ENCODE results near the gene PTPRM.

Gene PTPRM

DNA sequence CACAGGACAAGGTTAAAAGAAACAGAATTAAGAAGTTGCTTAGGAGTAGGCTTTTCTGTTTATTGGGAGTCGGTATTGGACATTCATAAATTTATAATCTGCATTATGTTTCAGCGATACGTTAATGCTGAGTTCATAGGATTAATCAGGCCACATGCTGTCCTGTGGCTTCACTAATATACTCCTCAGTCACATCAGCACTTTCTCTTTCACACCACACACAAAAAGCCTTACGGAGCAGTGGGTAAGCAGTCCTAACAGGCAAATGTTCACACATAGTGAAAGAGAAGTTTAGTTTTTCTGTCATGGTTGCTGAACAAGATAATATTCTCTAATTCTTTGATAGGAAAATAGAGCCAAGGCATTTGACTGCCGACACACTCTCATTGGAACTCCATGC, 630.4 kb downstream of the PTPRM start:
- no peak for FAIRE-seq
- TF ChIP-seq POLR2A (IDR thresholded peaks at IDR 0.05; ENCODE audit: low read depth, low read length), result no peak
- DNase-seq (ENCODE audit: insufficient read length, low spot score), result no peak

DNA sequence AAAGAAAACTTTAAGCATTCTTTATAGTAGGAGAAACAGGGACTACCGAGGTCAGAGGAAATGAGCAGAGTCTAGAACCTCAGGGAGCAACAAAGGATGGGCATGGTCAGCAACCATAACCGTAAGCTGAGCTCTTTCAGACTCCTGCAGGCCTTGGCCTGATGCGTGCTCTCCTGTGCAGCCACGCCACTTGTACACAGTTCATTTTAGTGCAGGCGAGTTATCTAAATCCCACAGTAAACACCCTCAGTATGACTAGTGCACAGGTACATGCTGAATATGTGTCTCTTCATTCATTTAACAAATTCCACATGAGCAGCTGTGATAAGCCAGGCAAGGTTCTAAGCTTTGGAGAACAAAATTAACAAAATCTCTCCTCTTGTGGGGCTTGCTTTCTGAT, 640.9 kb downstream of the PTPRM start:
- FAIRE-seq, result no peak
- TF ChIP-seq POLR2A (IDR thresholded peaks at IDR 0.05; ENCODE audit: low read depth, low read length), result no peak

DNA sequence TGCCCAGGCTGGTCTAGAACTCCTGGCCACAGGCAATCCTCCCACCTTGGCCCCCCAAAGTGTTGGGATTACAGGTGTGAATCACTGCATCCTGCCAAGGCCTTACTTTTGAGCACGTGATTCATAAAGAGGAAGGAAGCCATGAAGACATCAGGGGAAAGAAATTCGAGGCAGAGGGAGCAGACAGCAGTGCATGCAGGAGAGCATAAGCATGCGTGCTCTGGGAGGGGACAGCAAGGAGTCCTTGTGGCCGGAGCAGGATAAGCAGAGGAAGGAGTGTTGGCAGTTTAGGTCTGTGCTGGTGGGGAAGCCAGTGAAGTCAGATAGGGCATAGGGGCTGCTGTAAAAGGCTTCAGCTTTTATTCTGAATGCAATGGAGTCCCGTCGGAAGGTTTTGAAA, 641.6 kb downstream of the PTPRM start:
- DNase-seq (ENCODE audit: insufficient read length, low spot score), result no peak
- TF ChIP-seq POLR2A (IDR thresholded peaks at IDR 0.05; ENCODE audit: low read depth, low read length), result no peak
- FAIRE-seq, result no peak

More for the DNA sequence above, 640.9 kb downstream of the PTPRM start:
- DNase-seq (ENCODE audit: insufficient read length, low spot score), result no peak

DNA sequence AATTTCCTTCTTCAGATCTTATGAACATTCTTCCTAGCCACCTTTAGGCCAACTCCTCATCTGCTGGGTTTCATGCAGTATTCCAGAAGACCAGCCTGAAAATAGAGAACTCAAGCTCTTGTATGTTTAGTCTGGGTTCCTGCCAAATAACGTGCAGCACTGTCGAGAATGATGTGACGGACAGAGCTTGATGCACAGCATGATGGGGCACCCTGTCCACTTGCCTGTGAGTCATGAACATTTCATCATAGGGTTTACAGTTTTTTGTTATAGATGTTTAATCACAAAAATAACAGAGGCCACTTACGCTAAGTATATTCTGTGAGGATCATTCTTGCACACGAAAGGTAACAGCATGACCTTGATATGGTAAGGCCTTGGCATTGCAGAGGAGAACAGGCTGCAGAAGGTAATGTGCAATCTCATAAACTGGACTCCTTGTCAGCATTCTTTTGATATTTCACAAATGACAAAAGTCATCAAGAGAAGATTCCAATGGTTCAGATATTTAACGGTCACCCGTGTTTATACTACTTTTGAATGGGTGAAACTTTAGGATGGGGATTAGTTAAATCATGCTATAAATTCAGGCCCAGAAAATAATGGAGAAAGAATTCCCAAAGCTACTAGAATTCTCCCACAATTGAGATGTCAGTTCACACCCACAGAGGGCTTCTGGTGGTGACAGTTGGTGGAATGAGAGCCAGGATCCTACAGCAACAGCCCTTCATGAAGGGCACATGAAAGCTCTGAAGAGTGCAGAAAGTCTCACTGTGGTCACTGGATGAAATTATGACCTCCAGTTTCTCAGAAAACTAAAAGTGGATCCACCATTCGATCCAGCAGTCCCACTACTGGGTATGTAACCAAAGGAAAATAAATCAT, 646.0 kb downstream of the PTPRM start:
- FAIRE-seq (peak; percentile 95), DNase-seq (ENCODE audit: insufficient read length, low spot score) (peak; percentile 25)
- TF ChIP-seq POLR2A (IDR thresholded peaks at IDR 0.05; ENCODE audit: low read depth, low read length), result no peak

DNA sequence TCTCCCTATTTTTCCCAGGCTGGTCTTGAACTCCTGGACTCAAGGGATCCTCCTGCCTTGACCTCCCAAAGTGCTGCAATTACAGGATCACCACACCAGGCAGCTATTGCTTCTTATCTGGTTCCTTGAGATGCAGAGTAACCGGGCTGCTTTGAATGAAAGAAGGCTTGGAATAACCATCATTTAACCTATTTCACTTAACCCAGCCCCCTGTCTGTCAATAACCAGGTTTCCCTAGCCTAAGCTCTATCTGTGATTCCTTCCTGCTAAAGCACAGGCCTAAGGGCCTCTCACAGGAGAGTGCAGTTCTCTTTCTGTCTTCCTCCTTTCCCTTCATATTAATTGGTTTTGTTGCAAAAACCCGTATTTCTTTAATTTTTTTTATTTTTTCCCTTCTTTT, 648.6 kb downstream of the PTPRM start:
- FAIRE-seq (no peak), DNase-seq (ENCODE audit: insufficient read length, low spot score) (no peak)
- TF ChIP-seq POLR2A (IDR thresholded peaks at IDR 0.05; ENCODE audit: low read depth, low read length), result no peak

DNA sequence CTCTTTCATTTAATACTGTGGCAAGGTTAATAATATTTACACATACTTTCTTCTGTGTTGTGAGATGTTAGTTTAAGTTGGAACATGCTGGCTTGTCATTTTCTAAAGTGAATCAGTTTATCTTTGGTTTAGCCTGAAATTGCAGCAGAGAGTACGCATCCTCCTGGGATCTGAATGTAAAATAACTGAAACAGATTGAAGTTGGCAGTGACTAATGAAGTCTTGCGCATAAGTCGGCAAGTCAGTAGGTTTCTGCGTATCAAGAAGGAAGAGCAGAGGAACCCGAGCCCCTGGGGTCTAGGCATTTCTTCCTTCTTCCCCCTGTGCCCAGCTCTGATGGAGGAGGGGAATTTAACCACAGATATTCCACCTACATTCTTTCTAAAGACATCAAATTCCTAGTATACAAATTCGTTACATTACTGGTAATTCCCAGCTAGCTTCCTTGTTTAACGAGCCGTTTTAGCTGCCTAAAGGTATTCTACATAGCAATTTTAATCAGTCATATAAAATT, 650.0 kb downstream of the PTPRM start:
- no peak for TF ChIP-seq POLR2A (IDR thresholded peaks at IDR 0.05; ENCODE audit: low read depth, low read length)
- FAIRE-seq (no peak), DNase-seq (ENCODE audit: insufficient read length, low spot score) (no peak)

DNA sequence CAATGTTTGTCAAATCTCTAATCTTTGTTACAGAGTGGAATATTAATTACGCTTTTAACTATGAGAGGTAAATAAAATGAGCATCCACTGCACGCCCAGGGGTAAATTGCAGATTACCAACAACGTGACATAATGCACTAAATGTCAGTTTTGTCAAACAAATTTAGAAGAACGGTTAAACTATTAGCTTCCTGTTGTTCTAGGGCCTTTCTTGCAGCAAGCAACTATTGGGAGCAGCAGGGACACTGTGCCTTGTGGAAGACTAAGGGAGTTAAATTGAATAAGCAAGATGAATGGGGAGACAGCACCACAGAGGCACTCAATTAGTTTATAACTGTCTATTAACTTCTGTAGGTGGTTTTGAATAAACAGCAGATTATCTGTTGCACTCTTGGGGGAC, 651.1 kb downstream of the PTPRM start:
- no peak for DNase-seq (ENCODE audit: insufficient read length, low spot score)

DNA sequence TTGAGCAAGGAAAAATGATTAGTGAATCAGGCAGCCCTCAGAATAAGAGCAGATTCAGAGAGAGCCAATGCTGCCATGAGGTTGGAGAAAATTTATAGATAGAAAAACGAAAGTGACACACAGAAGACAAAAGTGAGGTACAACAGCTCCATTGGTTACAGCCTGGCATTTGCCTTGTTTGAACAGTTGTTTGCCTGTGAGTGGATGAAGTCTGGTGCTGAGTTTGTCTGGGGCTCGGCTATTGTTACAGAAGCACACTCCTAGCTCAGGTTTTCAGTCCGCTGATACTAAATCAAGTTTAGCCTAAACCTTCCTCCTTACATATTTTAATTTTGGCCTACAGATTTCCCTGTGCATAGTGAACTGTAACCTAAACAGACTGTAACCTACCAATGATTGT, 654.3 kb downstream of the PTPRM start:
- DNase-seq (ENCODE audit: insufficient read length, low spot score), result no peak
- FAIRE-seq, result no peak
- TF ChIP-seq POLR2A (IDR thresholded peaks at IDR 0.05; ENCODE audit: low read depth, low read length), result no peak

More for the DNA sequence above, 651.1 kb downstream of the PTPRM start:
- peak; percentile 11 for FAIRE-seq
- TF ChIP-seq POLR2A (IDR thresholded peaks at IDR 0.05; ENCODE audit: low read depth, low read length), result no peak

DNA sequence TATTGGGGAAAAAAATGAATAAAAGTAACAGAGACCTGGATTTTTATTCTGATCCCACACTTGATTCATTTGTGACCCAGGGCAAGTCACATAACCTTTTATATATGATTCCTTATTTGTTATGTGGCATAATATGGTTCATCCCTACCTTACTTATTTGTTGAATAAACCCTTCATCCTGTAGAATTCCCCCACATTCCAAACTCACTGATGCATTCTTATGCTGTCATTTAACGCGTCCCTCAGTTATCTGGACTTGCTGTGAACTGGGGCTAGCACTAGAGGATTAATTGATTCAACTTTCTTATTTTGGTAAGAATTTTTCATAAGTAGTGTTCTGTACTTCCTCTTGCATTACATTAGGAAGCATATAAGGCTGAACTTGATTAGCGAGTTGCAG, 657.5 kb downstream of the PTPRM start:
- DNase-seq (ENCODE audit: insufficient read length, low spot score) (no peak), FAIRE-seq (peak; percentile 48)
- TF ChIP-seq POLR2A (IDR thresholded peaks at IDR 0.05; ENCODE audit: low read depth, low read length), result no peak

DNA sequence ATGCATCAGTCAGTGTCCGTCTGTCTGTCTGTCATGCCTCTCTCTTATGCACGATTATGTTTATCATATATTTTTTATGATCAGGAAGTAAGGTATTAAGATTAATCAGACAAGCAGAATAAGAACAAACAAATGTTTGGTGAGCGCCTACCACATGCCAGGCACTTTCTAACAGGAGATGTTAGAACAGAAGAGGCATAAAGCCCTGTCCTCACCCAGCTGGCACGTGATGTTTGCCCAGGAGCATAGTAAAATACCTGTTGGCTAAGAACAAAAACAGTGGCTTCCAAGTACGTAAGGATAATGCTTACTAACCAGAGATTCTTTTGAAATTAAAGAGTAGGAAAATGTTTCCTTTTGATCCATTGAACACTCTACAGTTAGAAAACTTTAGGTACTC, 661.9 kb downstream of the PTPRM start:
- FAIRE-seq, result no peak
- TF ChIP-seq POLR2A (IDR thresholded peaks at IDR 0.05; ENCODE audit: low read depth, low read length), result no peak

DNA sequence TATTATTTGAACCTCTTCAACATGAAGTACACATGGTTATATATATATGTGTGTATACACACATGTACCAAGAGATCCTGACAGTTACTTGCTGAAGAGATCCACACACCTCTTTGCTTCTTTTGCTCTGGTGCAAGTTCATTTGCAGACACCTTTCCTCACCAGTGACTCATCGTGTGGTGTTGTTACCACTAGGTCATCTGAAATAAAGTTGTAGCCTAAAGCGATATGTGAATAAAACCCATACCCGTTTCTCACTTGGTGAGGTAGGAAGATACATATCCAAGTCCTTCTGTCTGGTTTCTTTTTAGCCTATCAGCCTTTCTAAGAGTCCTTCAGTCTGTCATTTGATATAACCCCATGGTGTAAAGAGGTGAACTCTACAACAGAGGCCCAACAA, 662.7 kb downstream of the PTPRM start:
- peak; percentile 76 for FAIRE-seq
- no peak for DNase-seq (ENCODE audit: insufficient read length, low spot score)
- TF ChIP-seq POLR2A (IDR thresholded peaks at IDR 0.05; ENCODE audit: low read depth, low read length), result no peak

More for the DNA sequence above, 661.9 kb downstream of the PTPRM start:
- DNase-seq (ENCODE audit: insufficient read length, low spot score), result no peak

DNA sequence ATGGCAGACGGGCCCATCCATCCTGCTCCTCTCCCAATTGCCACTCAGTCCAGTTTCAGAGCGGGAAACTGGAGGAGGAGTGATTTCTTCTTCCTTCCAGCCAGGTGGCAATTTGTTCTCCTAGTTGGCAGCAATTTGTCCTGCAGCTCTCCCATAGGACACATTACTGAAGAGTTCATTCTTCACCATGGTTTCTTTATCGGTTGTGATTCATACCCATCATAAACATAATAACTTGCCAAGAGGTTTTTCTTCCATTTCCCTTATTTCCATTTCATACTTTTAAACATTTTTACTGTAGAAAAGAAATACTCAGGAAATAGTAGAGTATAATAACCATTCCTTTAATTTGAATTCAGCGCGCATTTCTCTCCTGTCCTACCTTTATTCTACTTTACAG, 664.2 kb downstream of the PTPRM start:
- DNase-seq (ENCODE audit: insufficient read length, low spot score) (no peak), FAIRE-seq (no peak)
- TF ChIP-seq POLR2A (IDR thresholded peaks at IDR 0.05; ENCODE audit: low read depth, low read length), result no peak

DNA sequence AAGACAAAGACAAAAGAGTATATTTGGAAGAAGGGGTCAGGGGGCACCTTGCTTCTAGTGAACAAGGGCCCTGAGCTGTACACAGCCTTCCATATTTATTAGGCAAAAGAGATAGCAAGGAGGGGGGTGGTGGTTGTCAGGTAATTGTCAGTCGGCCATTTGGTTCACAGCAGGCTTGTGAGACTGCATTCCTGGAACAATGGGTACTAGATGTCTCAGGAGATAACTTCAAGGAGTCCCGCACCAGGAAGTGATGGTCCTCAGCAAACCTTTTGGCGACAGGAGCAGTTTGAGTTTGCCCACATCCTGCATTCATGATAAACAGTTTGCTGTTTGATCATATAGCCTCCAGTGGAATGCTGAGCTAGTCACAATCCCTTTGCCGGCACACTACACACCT, 665.7 kb downstream of the PTPRM start:
- TF ChIP-seq POLR2A (IDR thresholded peaks at IDR 0.05; ENCODE audit: low read depth, low read length), result no peak
- DNase-seq (ENCODE audit: insufficient read length, low spot score) (no peak), FAIRE-seq (no peak)

DNA sequence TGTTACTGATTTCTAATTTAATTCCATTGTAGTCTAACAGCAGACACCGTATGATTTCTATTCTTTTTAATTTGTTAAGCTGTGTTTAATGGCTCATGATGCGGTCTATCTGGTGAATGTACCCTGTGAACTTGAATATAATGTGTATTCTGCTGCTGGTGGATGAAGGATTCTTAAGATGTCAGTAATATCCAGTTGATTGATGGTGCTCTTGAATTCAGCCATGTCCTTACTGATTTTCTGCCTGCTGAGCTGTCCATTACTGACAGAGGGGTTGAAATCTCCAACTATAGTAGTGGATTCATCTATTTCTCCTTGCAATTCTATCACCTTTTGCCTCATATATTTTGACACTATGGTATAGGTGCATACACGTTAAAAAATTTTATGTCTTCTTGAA, 668.8 kb downstream of the PTPRM start:
- no peak for TF ChIP-seq POLR2A (IDR thresholded peaks at IDR 0.05; ENCODE audit: low read depth, low read length)
- DNase-seq (ENCODE audit: insufficient read length, low spot score) (no peak), FAIRE-seq (no peak)

DNA sequence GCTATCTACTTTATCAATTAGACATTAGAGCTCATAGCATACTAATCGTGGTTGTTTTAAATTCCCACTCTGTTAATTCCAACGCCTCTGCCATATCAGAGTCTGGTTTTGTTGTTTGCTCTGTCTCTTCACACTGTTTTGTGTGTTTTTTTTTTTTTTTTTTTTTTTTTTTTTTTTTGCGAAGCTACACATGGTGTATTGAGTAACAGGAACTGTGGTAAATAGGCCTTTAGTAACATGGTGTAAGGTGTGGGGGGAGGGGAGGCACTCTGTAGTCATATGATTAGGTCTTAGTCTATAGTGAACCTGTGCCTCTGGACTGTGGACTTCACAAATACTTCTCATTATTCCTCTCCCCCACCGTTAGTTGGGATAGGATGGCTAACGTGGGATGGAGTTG, 671.4 kb downstream of the PTPRM start:
- DNase-seq (ENCODE audit: insufficient read length, low spot score) (no peak), FAIRE-seq (no peak)
- no peak for TF ChIP-seq POLR2A (IDR thresholded peaks at IDR 0.05; ENCODE audit: low read depth, low read length)
